SU-DHL-6 (cell line): ENCODE data around the gene TMC3.

Experiments
- H2AFZ ChIP-seq: fragments of 200-600 bp; sonication (generic); 2 replicates; pipeline ENCODE4 v1.6.1; 2014; ENCODE audit warnings: low read depth, mild to moderate bottlenecking, moderate library complexity, mixed read lengths, antibody characterized with exemption, low read length; ENCODE audit not compliant: severe bottlenecking
- H3F3A ChIP-seq: fragments of 200-600 bp; shearing (Covaris generic); 2 replicates; pipeline ENCODE4 v1.6.0; 2016; ENCODE audit warnings: antibody characterized with exemption, mild to moderate bottlenecking; ENCODE audit not compliant: insufficient read depth
- H3K27ac ChIP-seq: fragments of 200-600 bp; sonication (generic); 2 replicates; pipeline ENCODE4 v1.5.1; 2016; ENCODE audit warnings: low read depth, mild to moderate bottlenecking, low read length, moderate library complexity, mixed read lengths
- H3K27me3 ChIP-seq: fragments of 200-600 bp; sonication (generic), shearing (Covaris generic); 2 replicates; pipeline ENCODE4 v1.6.0; 2014; ENCODE audit warnings: mild to moderate bottlenecking, low read length
- H3K36me3 ChIP-seq: fragments of 200-600 bp; sonication (generic); 2 replicates; pipeline ENCODE4 v1.6.1; 2014; ENCODE audit warnings: mild to moderate bottlenecking, low read length, mixed read lengths
- H3K4me2 ChIP-seq: fragments of 300-600, 200-600 bp; shearing (Covaris generic), sonication (generic); 2 replicates; pipeline ENCODE4 v1.6.0; 2014; ENCODE audit warnings: low read length, low read depth, mild to moderate bottlenecking; ENCODE audit not compliant: poor library complexity, severe bottlenecking
- H3K4me3 ChIP-seq: fragments of 200-600 bp; sonication (generic); 2 replicates; pipeline ENCODE4 v1.5.1; 2014; ENCODE audit warnings: antibody characterized with exemption, low read length, mild to moderate bottlenecking, mixed read lengths; ENCODE audit not compliant: insufficient read depth, poor library complexity, severe bottlenecking
- H3K79me2 ChIP-seq: fragments of 200-600 bp; sonication (generic); 2 replicates; pipeline ENCODE4 v1.6.1; 2014; ENCODE audit warnings: mild to moderate bottlenecking, low read length, moderate library complexity; ENCODE audit not compliant: insufficient read depth
- H3K9ac ChIP-seq: fragments of 200-600 bp; sonication (generic); 2 replicates; pipeline ENCODE4 v1.7.0; 2014; ENCODE audit warnings: mild to moderate bottlenecking, low read length
- H3K9me2 ChIP-seq: fragments of 200-600 bp; sonication (generic); replicated peaks from 2 replicates; pipeline ENCODE4 v1.6.1; 2014; ENCODE audit warnings: low read length; ENCODE audit not compliant: insufficient read depth
- H3K9me3 ChIP-seq: fragments of 200-600 bp; sonication (generic); 2 replicates; pipeline ENCODE4 v1.6.1; 2014; ENCODE audit warnings: low read length, mixed read lengths; ENCODE audit not compliant: insufficient read depth
- H4K20me1 ChIP-seq: fragments of 200-600 bp; sonication (generic); 2 replicates; pipeline ENCODE4 v1.6.1; 2014; ENCODE audit warnings: low read depth, mild to moderate bottlenecking, antibody characterized with exemption, low read length, moderate library complexity, mixed read lengths
- CTCF ChIP-seq: fragments of 200-600 bp; sonication (generic); IDR thresholded peaks from one replicate; pipeline ENCODE4 v1.5.1; 2017; ENCODE audit warnings: antibody characterized with exemption, mild to moderate bottlenecking, low read length, moderate library complexity; ENCODE audit not compliant: insufficient read depth, poor library complexity, severe bottlenecking
- EZH2phosphoT487 ChIP-seq: fragments of 200-600 bp; sonication (generic), shearing (Covaris generic); conservative IDR thresholded peaks from 2 replicates; pipeline ENCODE4 v1.6.1; 2018; ENCODE audit warnings: mild to moderate bottlenecking, antibody characterized with exemption, low read length, moderate library complexity, mixed read lengths

TMC3 gene

DNA sequence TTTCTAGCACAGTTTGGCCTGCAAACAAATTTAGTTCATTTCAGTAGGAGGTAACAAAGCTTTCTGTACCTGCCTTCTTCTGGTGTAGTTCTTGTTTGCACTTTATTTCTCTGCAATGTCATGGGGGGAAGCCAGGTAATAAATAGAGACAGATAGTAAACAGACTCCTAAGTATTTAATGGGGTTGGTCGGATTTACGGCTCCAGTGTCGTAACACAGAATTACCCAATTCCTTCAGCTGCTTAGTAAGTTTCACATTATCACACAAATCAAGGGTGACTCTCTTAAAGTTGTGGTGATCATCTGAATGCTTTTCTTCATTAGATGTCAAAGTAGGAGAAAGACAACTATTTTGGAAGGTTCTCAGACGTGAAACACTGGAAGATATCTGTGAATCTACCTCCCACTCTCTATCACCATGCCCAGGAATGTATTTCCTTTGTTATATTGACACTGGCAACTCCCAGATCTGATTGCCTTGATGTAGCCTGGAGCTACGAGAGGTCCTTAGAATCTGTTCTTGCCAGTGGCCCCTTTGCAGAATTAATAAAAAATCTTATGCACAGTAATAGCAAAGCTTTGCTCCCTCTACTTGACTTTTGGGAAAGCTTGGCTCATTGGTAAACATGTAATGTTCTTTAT is 25.0 kb upstream of the TMC3 start:
- H3F3A ChIP-seq = no peaks in the 10 kb centered on the region
- H2AFZ ChIP-seq = no peak overlapping the region
- no peaks in the 10 kb centered on the region for H3K9me3 ChIP-seq
- H3K27ac ChIP-seq = no peak overlapping the region
- H3K4me3 ChIP-seq = no peak overlapping the region
- H3K4me2 ChIP-seq = no peak overlapping the region
- H3K9ac ChIP-seq = no peak overlapping the region
- no peaks in the 10 kb centered on the region for H4K20me1 ChIP-seq
- no peaks in the 10 kb centered on the region for H3K9me2 ChIP-seq
- H3K79me2 ChIP-seq = no peaks in the 10 kb centered on the region
- no peaks in the 10 kb centered on the region for H3K27me3 ChIP-seq
- TF ChIP-seq EZH2phosphoT487 = no peak
- no peaks in the 10 kb centered on the region for H3K36me3 ChIP-seq

GRCh38 chr15:81398456-81398855 is 24.4 kb upstream of the TMC3 start:
- Histone ChIP-seq H3K9me2 (no peaks in the 10 kb centered on the region), H3K4me3 (no peak overlapping the region), H3K79me2 (no peaks in the 10 kb centered on the region), H3K36me3 (no peaks in the 10 kb centered on the region), H3K9ac (no peak overlapping the region), H3F3A (no peaks in the 10 kb centered on the region), H3K4me2 (no peak overlapping the region), H2AFZ (no peak overlapping the region), H3K9me3 (no peaks in the 10 kb centered on the region), H4K20me1 (no peaks in the 10 kb centered on the region), H3K27me3 (no peaks in the 10 kb centered on the region), H3K27ac (no peak overlapping the region)
- TF ChIP-seq EZH2phosphoT487 (no peak), CTCF (no peak)

DNA sequence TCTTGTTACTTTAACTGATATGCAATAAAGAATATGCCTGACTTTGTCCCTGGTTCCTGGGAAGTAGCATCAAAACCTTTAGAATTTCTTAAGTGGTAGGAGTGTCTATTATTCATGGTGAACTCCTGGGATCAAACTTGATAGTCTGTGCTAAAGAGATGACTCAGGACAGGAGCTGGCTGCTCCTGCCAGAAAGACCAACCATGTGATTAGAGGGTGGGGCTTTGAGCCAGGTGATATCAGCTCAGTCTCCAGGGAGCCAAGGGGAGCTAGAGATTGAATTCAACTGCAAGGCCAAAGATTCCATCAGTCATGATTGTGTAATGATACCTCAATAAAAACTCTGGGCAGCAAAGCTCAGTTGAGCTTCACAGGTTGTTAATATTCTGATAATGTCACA is 20.6 kb upstream of the TMC3 start:
- no peak for TF ChIP-seq CTCF
- TF ChIP-seq EZH2phosphoT487 = no peak
- Histone ChIP-seq H3K36me3 (no peaks in the 10 kb centered on the region), H3K9me3 (no peaks in the 10 kb centered on the region), H3K27ac (no peak overlapping the region), H2AFZ (no peak overlapping the region), H3K4me3 (no peak overlapping the region), H3K9me2 (no peaks in the 10 kb centered on the region), H3K4me2 (no peak overlapping the region), H4K20me1 (no peaks in the 10 kb centered on the region), H3F3A (no peaks in the 10 kb centered on the region), H3K79me2 (no peaks in the 10 kb centered on the region), H3K9ac (no peak overlapping the region), H3K27me3 (no peaks in the 10 kb centered on the region)

DNA sequence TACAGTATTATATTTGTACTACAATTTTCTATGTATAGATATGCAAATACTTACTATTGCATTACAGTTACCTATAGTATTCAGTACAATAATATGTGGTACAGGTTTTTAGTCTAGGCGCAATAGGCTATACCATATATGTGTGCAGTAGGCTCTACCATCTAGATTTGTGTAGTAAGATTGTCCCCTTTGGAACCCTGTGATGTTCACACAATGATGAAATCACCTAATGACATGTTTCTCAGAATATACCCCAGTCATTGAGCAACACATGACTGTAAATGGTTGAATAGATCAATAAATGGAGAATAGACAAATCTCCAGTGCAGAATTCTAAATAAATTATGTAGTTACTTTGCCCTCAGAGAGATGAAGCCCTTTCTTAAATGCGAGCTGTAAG is 17.6 kb upstream of the TMC3 start:
- H2AFZ ChIP-seq = no peak overlapping the region
- no peaks in the 10 kb centered on the region for H3F3A ChIP-seq
- no peaks in the 10 kb centered on the region for H3K79me2 ChIP-seq
- no peak overlapping the region for H3K9ac ChIP-seq
- TF ChIP-seq EZH2phosphoT487 = no peak
- TF ChIP-seq CTCF = no peak
- H4K20me1 ChIP-seq = no peaks in the 10 kb centered on the region
- H3K27ac ChIP-seq = no peak overlapping the region
- no peaks in the 10 kb centered on the region for H3K27me3 ChIP-seq
- no peaks in the 10 kb centered on the region for H3K9me3 ChIP-seq
- no peak overlapping the region for H3K4me2 ChIP-seq
- H3K4me3 ChIP-seq = no peak overlapping the region
- no peaks in the 10 kb centered on the region for H3K9me2 ChIP-seq
- H3K36me3 ChIP-seq = no peaks in the 10 kb centered on the region
